HL-60/S4 treated with retinoic acid at 250 ng/mL for 4 days and 3 days (cell line): Measurements from ENCODE around the gene ASAP2.

ENCODE experiments used
- in situ Hi-C: fragments of 300-500 bp; cut with MboI; formaldehyde crosslinking; loops from 2 replicates; pipeline ENCODE4 v1.7.0; 2022; ENCODE audit warnings: low sequenced_read_pairs

Gene ASAP2

GRCh38 chr2:9179572-9180201 lies 26.9 kb upstream of the ASAP2 start:
- in situ Hi-C loops = no loop called here

- in situ Hi-C loops = no loop called here
Measured at GRCh38 chr2:9184361-9184760, 22.3 kb upstream of the ASAP2 start.

GRCh38 chr2:9187620-9188214 lies 18.9 kb upstream of the ASAP2 start:
- in situ Hi-C loops = no loop called here

GRCh38 chr2:9188823-9189222 lies 17.8 kb upstream of the ASAP2 start:
- in situ Hi-C loops = no loop called here

- in situ Hi-C loops = no loop called here
Measured at GRCh38 chr2:9189901-9190300, 16.7 kb upstream of the ASAP2 start.

- in situ Hi-C loops = no loop called here
Measured at GRCh38 chr2:9191041-9191481, 15.6 kb upstream of the ASAP2 start.

- in situ Hi-C loops = no loop called here
Measured at GRCh38 chr2:9192712-9193111, 13.9 kb upstream of the ASAP2 start.

- in situ Hi-C loops = no loop called here
Measured at GRCh38 chr2:9194352-9194751, 12.3 kb upstream of the ASAP2 start.

- in situ Hi-C loops = no loop called here
Measured at GRCh38 chr2:9196637-9197036, 10.0 kb upstream of the ASAP2 start.

GRCh38 chr2:9197916-9198315 lies 8.7 kb upstream of the ASAP2 start:
- in situ Hi-C loops = no loop called here

GRCh38 chr2:9199716-9200632 lies 6.6 kb upstream of the ASAP2 start:
- in situ Hi-C loops = no loop called here

- in situ Hi-C loops = no loop called here
Measured at GRCh38 chr2:9200633-9201015, 6.0 kb upstream of the ASAP2 start.

GRCh38 chr2:9201185-9201891 lies 5.3 kb upstream of the ASAP2 start:
- in situ Hi-C loops = no loop called here

- in situ Hi-C loops = no loop called here
Measured at GRCh38 chr2:9203006-9203405, 3.6 kb upstream of the ASAP2 start.

GRCh38 chr2:9203876-9204275 lies 2.7 kb upstream of the ASAP2 start:
- in situ Hi-C loops = no loop called here

GRCh38 chr2:9204939-9205338 lies 1.7 kb upstream of the ASAP2 start:
- in situ Hi-C loops = no loop called here

GRCh38 chr2:9205486-9205885 lies 1.1 kb upstream of the ASAP2 start:
- in situ Hi-C loops = no loop called here

- in situ Hi-C loops = no loop called here
Measured at GRCh38 chr2:9206991-9207640, 504 bp downstream of the ASAP2 start.

GRCh38 chr2:9207641-9208311 lies 1.2 kb downstream of the ASAP2 start:
- in situ Hi-C loops = no loop called here

GRCh38 chr2:9208875-9209274 lies 2.3 kb downstream of the ASAP2 start:
- in situ Hi-C loops = no loop called here
